Neural cell (in vitro differentiated cells): Measurements from ENCODE around the gene ZYG11A. TPM values are rescaled to one million over a fixed set of nuclear protein-coding genes. Genes with fewer than 3 reads are reported as not detected.

Source experiments
- H2AFZ ChIP-seq: fragments of 200-600, 300-800 bp; sonication (generic), shearing (Covaris generic); 2 replicates; pipeline ENCODE4 v1.6.0; 2014; ENCODE audit warnings: low read depth, mild to moderate bottlenecking, antibody characterized with exemption, low read length, moderate library complexity
- H3F3A ChIP-seq: fragments of 200-600 bp; shearing (Covaris generic); 2 replicates; pipeline ENCODE4 v1.6.1; 2016; ENCODE audit warnings: mild to moderate bottlenecking, moderate library complexity, mixed read lengths, antibody characterized with exemption, low read length; ENCODE audit not compliant: insufficient read depth, poor library complexity, severe bottlenecking
- H3K27ac ChIP-seq: fragments of 200-600, 300-800 bp; sonication (generic), shearing (Covaris generic); 2 replicates; pipeline ENCODE4 v1.5.1; 2014; ENCODE audit warnings: mild to moderate bottlenecking, low read length, moderate library complexity
- H3K27me3 ChIP-seq: fragments of 300-800, 200-600 bp; sonication (generic), shearing (Covaris generic); 2 replicates; pipeline ENCODE4 v1.6.0; 2014; ENCODE audit warnings: mild to moderate bottlenecking, low read depth, low read length, moderate library complexity; ENCODE audit not compliant: insufficient read depth
- H3K36me3 ChIP-seq: fragments of 300-800, 200-600 bp; sonication (generic), shearing (Covaris generic); 2 replicates; pipeline ENCODE4 v1.5.1; 2014; ENCODE audit warnings: mild to moderate bottlenecking, antibody characterized with exemption, low read length, moderate library complexity; ENCODE audit not compliant: insufficient read depth
- H3K4me2 ChIP-seq: fragments of 300-800, 200-600 bp; sonication (generic), shearing (Covaris generic); 2 replicates; pipeline ENCODE4 v1.6.0; 2014; ENCODE audit warnings: mild to moderate bottlenecking, low read length
- H3K4me3 ChIP-seq: fragments of 300-800, 200-600 bp; sonication (generic), shearing (Covaris generic); 2 replicates; pipeline ENCODE4 v1.5.1; 2014; ENCODE audit warnings: mild to moderate bottlenecking, low read length, moderate library complexity
- H3K79me2 ChIP-seq: fragments of 200-600 bp; shearing (Covaris generic); replicated peaks from 2 replicates; pipeline ENCODE4 v1.6.0; 2014; ENCODE audit warnings: mild to moderate bottlenecking, low read length, moderate library complexity; ENCODE audit not compliant: insufficient read depth
- H3K9ac ChIP-seq: fragments of 300-800, 200-600 bp; sonication (generic), shearing (Covaris generic); 2 replicates; pipeline ENCODE4 v1.6.1; 2016; ENCODE audit warnings: mild to moderate bottlenecking, low read length, mixed read lengths
- H3K9me2 ChIP-seq: fragments of 200-600 bp; shearing (Covaris generic); 2 replicates; pipeline ENCODE4 v1.6.1; 2016; ENCODE audit warnings: mild to moderate bottlenecking, low read length, mixed read lengths; ENCODE audit not compliant: insufficient read depth
- H3K9me3 ChIP-seq: fragments of 200-600, 300-800 bp; sonication (generic), shearing (Covaris generic); 2 replicates; pipeline ENCODE4 v1.6.1; 2016; ENCODE audit warnings: mild to moderate bottlenecking, mixed run types, low read length, moderate library complexity, mixed read lengths
- H4K20me1 ChIP-seq: fragments of 200-600 bp; shearing (Covaris generic); 2 replicates; pipeline ENCODE4 v1.6.1; 2016; ENCODE audit warnings: mild to moderate bottlenecking, mixed run types; ENCODE audit not compliant: insufficient read depth
- EP300 ChIP-seq: fragments of 450-650 bp; conservative IDR thresholded peaks from 2 replicates; pipeline ENCODE4 v1.6.1; 2014; ENCODE audit warnings: antibody characterized with exemption, mild to moderate bottlenecking, moderate library complexity; ENCODE audit not compliant: poor library complexity, severe bottlenecking
- EZH2 ChIP-seq: fragments of 200-600, 300-800 bp; shearing (Covaris generic), sonication (generic); IDR thresholded peaks from 2 replicates; pipeline ENCODE4 v1.6.1; 2014; ENCODE audit warnings: antibody characterized with exemption, low read length, borderline replicate concordance, mild to moderate bottlenecking; ENCODE audit not compliant: insufficient read depth, poor library complexity, severe bottlenecking
- MXI1 ChIP-seq: fragments of 450-650 bp; conservative IDR thresholded peaks from 2 replicates; pipeline ENCODE4 v1.6.1; 2014; ENCODE audit warnings: antibody characterized with exemption, mild to moderate bottlenecking; ENCODE audit not compliant: poor library complexity, severe bottlenecking
- POLR2AphosphoS5 ChIP-seq: IDR thresholded peaks from 2 replicates; pipeline ENCODE4 v1.6.1; 2012
- RAD21 ChIP-seq: fragments of 450-650 bp; conservative IDR thresholded peaks from 2 replicates; pipeline ENCODE4 v1.6.1; 2014; ENCODE audit warnings: antibody characterized with exemption, mild to moderate bottlenecking, moderate library complexity
- SMC3 ChIP-seq: fragments of 450-650 bp; conservative IDR thresholded peaks from 2 replicates; pipeline ENCODE4 v1.6.1; 2014; ENCODE audit warnings: antibody characterized with exemption, mild to moderate bottlenecking, moderate library complexity; ENCODE audit not compliant: poor library complexity
- TAF1 ChIP-seq: IDR thresholded peaks from 2 replicates; pipeline ENCODE4 v1.6.1; 2012; ENCODE audit warnings: low read depth
- polyA plus RNA-seq: library from polyadenylated mRNA; depleted of rRNA; stranded (reverse); fragments of >200 nt; gene quantifications from 2 replicates; pipeline ENCODE4 v1.2.3, GENCODE V29; 2014
- TF ChIP-seq, protein P1 (sequence below): fragments of 450-650 bp; IDR thresholded peaks from 2 replicates; pipeline ENCODE4 v1.5.1; 2014; ENCODE audit warnings: antibody characterized with exemption, mild to moderate bottlenecking, moderate library complexity; ENCODE audit not compliant: poor library complexity, severe bottlenecking
- TF ChIP-seq, protein P2 (sequence below): IDR thresholded peaks from 2 replicates; pipeline ENCODE4 v1.6.1; 2012; ENCODE audit warnings: borderline replicate concordance

ZYG11A gene
- polyA plus RNA-seq, 1 donor from 2014 or later: 0.40 TPM

DNA sequence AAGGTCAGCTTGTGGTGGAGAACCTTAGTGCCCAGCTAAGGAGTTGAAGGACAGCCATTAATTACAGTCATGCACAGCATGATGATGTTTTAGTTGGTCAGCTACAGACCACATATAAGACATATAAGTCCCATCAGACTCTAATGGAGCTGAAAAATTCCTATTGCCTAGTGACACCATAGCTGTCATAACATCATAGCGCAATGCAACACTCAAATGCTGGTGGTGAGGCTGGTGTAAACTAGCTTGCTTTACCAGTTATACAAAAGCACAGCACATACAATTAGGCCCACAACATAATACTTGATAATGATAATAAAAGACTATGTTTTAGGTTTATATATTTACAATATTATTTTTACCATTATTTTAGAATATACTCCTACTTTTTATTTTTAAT is 75.0 kb downstream of the ZYG11A start:
- Histone ChIP-seq H3K79me2 (no peaks in the 10 kb centered on the region), H3K9ac (no peak overlapping the region), H3F3A (no peaks in the 10 kb centered on the region), H2AFZ (no peak overlapping the region), H3K9me3 (peaks cover 14% of the 10 kb centered on the region), H3K27me3 (peaks cover 34% of the 10 kb centered on the region), H3K36me3 (no peaks in the 10 kb centered on the region), H3K4me3 (no peak overlapping the region), H3K4me2 (no peak overlapping the region), H3K9me2 (no peaks in the 10 kb centered on the region), H4K20me1 (no peaks in the 10 kb centered on the region), H3K27ac (no peak overlapping the region)
- TF ChIP-seq MXI1 (no peak), POLR2AphosphoS5 (no peak), RAD21 (no peak)
- TF ChIP-seq, protein P1, sequence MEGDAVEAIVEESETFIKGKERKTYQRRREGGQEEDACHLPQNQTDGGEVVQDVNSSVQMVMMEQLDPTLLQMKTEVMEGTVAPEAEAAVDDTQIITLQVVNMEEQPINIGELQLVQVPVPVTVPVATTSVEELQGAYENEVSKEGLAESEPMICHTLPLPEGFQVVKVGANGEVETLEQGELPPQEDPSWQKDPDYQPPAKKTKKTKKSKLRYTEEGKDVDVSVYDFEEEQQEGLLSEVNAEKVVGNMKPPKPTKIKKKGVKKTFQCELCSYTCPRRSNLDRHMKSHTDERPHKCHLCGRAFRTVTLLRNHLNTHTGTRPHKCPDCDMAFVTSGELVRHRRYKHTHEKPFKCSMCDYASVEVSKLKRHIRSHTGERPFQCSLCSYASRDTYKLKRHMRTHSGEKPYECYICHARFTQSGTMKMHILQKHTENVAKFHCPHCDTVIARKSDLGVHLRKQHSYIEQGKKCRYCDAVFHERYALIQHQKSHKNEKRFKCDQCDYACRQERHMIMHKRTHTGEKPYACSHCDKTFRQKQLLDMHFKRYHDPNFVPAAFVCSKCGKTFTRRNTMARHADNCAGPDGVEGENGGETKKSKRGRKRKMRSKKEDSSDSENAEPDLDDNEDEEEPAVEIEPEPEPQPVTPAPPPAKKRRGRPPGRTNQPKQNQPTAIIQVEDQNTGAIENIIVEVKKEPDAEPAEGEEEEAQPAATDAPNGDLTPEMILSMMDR: no peak

DNA sequence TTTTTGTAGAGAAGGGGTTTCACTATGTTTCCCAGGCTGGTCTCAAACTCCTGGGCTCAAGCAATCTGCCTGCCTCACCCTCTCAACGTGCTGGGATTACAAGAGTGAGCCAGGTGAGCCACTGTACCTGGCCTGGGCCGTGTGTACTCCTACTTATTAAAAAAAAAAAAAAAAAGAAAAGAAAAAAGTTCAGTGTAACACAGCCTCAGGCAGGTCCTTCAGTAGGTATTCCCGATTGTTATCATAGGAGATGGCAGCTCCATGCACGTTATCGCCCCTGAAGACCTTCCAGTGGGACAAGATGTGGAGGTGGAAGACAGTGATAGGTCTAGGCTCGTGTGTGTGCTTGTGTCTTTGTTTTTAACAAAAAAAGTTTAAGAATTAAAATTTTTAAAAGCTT is 75.6 kb downstream of the ZYG11A start:
- Histone ChIP-seq H3K27me3 (peaks cover 40% of the 10 kb centered on the region), H3K9me2 (no peaks in the 10 kb centered on the region), H3F3A (no peaks in the 10 kb centered on the region), H3K4me2 (no peak overlapping the region), H2AFZ (no peak overlapping the region), H3K4me3 (no peak overlapping the region), H3K27ac (no peak overlapping the region), H4K20me1 (no peaks in the 10 kb centered on the region), H3K9me3 (peaks cover 17% of the 10 kb centered on the region), H3K36me3 (no peaks in the 10 kb centered on the region), H3K9ac (no peak overlapping the region), H3K79me2 (no peaks in the 10 kb centered on the region)
- TF ChIP-seq, protein P2, sequence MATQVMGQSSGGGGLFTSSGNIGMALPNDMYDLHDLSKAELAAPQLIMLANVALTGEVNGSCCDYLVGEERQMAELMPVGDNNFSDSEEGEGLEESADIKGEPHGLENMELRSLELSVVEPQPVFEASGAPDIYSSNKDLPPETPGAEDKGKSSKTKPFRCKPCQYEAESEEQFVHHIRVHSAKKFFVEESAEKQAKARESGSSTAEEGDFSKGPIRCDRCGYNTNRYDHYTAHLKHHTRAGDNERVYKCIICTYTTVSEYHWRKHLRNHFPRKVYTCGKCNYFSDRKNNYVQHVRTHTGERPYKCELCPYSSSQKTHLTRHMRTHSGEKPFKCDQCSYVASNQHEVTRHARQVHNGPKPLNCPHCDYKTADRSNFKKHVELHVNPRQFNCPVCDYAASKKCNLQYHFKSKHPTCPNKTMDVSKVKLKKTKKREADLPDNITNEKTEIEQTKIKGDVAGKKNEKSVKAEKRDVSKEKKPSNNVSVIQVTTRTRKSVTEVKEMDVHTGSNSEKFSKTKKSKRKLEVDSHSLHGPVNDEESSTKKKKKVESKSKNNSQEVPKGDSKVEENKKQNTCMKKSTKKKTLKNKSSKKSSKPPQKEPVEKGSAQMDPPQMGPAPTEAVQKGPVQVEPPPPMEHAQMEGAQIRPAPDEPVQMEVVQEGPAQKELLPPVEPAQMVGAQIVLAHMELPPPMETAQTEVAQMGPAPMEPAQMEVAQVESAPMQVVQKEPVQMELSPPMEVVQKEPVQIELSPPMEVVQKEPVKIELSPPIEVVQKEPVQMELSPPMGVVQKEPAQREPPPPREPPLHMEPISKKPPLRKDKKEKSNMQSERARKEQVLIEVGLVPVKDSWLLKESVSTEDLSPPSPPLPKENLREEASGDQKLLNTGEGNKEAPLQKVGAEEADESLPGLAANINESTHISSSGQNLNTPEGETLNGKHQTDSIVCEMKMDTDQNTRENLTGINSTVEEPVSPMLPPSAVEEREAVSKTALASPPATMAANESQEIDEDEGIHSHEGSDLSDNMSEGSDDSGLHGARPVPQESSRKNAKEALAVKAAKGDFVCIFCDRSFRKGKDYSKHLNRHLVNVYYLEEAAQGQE: no peak

DNA sequence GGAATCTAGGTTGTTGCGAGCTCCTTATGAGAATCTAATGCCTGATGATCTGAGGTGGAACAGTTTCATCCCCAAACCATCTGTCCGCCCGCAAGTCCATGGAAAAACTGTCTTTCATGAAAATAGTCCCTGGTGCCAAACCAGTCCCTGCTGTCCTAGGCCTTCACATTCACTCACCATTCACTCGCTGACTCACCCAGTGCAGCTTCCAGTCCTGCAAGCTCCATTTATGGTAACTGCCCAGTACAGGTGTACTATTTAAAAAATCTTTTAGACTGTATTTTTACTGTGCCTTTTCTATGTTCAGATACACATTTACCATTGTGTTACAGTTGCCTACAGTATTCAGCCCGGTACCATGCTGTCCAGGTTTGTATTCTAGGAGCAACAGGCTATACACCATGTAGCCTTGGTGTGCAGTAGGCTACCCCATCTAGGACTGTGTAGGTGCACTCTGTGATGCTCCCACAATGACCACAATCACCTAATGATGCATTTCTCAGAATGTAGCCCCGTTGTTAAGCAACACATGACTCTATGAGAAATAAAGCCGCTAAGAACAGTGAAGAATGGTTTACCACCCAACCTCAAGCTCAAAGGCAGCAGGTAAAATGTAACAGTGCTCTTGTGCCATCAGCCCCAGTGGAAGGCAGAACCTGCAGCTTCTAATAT is 76.6 kb downstream of the ZYG11A start:
- H3K9me2 ChIP-seq: no peaks in the 10 kb centered on the region
- no peak overlapping the region for H3K4me3 ChIP-seq
- peaks cover 17% of the 10 kb centered on the region for H3K9me3 ChIP-seq
- no peak overlapping the region for H2AFZ ChIP-seq
- no peaks in the 10 kb centered on the region for H3F3A ChIP-seq
- H3K4me2 ChIP-seq: no peak overlapping the region
- no peak for TF ChIP-seq EZH2
- TF ChIP-seq, protein P1: no peak
- TF ChIP-seq EP300: no peak
- TF ChIP-seq SMC3: no peak
- no peak for TF ChIP-seq MXI1
- TF ChIP-seq TAF1: no peak
- TF ChIP-seq POLR2AphosphoS5: no peak
- no peaks in the 10 kb centered on the region for H3K79me2 ChIP-seq
- H3K27me3 ChIP-seq: peaks cover 45% of the 10 kb centered on the region
- no peak overlapping the region for H3K27ac ChIP-seq
- H3K36me3 ChIP-seq: no peaks in the 10 kb centered on the region
- H3K9ac ChIP-seq: no peak overlapping the region
- H4K20me1 ChIP-seq: no peaks in the 10 kb centered on the region
